Suprapubic skin (tissue), 4 donors: ENCODE results near the gene ATP6V0B.

ENCODE experiments used
- EP300 ChIP-seq: sonication (generic); formaldehyde crosslinking; IDR thresholded peaks from one replicate; pipeline ENCODE4 v1.6.1; 2017; ENCODE audit warnings: antibody characterized with exemption
- POLR2A ChIP-seq, 2 donors: fragments of 450-650 bp; IDR thresholded peaks; one replicate each; pipeline ENCODE4 v1.6.1; 2017; ENCODE audit warnings: antibody characterized with exemption in 2 of 2, mild to moderate bottlenecking in 2 of 2, moderate library complexity in 2 of 2
- POLR2AphosphoS5 ChIP-seq, 3 donors: sonication (generic); formaldehyde crosslinking; IDR thresholded peaks; one replicate each; pipeline ENCODE4 v1.6.1; 2017; ENCODE audit warnings: antibody characterized with exemption in 3 of 3
- TF ChIP-seq, protein P1 (sequence below), 2 donors: fragments of 200-600 bp in 1 of 2; fragments of 450-650 bp in 1 of 2; sonication (generic) in 1 of 2; IDR thresholded peaks; one replicate each; pipeline ENCODE4 v1.5.1; 2016 to 2019; ENCODE audit warnings: antibody characterized with exemption in 2 of 2, mild to moderate bottlenecking in 1 of 2, moderate library complexity in 1 of 2

GRCh38 chr1:43981636-43982035 lies 6.9 kb downstream of the ATP6V0B start:
- TF ChIP-seq, protein P1, sequence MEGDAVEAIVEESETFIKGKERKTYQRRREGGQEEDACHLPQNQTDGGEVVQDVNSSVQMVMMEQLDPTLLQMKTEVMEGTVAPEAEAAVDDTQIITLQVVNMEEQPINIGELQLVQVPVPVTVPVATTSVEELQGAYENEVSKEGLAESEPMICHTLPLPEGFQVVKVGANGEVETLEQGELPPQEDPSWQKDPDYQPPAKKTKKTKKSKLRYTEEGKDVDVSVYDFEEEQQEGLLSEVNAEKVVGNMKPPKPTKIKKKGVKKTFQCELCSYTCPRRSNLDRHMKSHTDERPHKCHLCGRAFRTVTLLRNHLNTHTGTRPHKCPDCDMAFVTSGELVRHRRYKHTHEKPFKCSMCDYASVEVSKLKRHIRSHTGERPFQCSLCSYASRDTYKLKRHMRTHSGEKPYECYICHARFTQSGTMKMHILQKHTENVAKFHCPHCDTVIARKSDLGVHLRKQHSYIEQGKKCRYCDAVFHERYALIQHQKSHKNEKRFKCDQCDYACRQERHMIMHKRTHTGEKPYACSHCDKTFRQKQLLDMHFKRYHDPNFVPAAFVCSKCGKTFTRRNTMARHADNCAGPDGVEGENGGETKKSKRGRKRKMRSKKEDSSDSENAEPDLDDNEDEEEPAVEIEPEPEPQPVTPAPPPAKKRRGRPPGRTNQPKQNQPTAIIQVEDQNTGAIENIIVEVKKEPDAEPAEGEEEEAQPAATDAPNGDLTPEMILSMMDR (IDR thresholded peaks at IDR 0.05) = no peak
- no peak for TF ChIP-seq POLR2A (IDR thresholded peaks at IDR 0.05)
- no peak for TF ChIP-seq POLR2AphosphoS5 (IDR thresholded peaks at IDR 0.05)
- TF ChIP-seq EP300 = no peak
